Astrocyte (in vitro differentiated cells and primary cell): Measurements from ENCODE around the gene PRUNE1. TPM values are rescaled to one million over a fixed set of nuclear protein-coding genes. Genes with fewer than 3 reads are reported as not detected.
A peak's percentile ranks its signal among the peaks of the same experiment; 100 is the strongest.

ENCODE experiments used
- DNase-seq: peaks from one replicate; pipeline ENCODE4 v3.0.0-alpha.2; 2010; ENCODE audit warnings: low read depth
- FAIRE-seq: peaks from 2 replicates; lab custom pipeline; 2011; peaks lifted over from hg19 to GRCh38; lab: Jason Lieb, UNC
- H2AFZ ChIP-seq: 2 replicates; pipeline ENCODE4 v1.6.0; 2012; ENCODE audit warnings: low read depth, low read length, inconsistent platforms
- H3K27ac ChIP-seq: 2 replicates; pipeline ENCODE4 v1.5.1; 2011; ENCODE audit warnings: low read depth, low read length, inconsistent platforms
- H3K27me3 ChIP-seq: 2 replicates; pipeline ENCODE4 v1.6.0; 2011; ENCODE audit warnings: low read length, inconsistent platforms; ENCODE audit not compliant: insufficient read depth
- H3K36me3 ChIP-seq: 2 replicates; pipeline ENCODE4 v1.5.1; 2011; ENCODE audit warnings: low read length, inconsistent platforms; ENCODE audit not compliant: insufficient read depth
- H3K4me1 ChIP-seq: 2 replicates; pipeline ENCODE4 v1.5.1; 2011; ENCODE audit warnings: low read length, inconsistent platforms; ENCODE audit not compliant: insufficient read depth
- H3K4me2 ChIP-seq: 2 replicates; pipeline ENCODE4 v1.6.0; 2012; ENCODE audit warnings: low read length, inconsistent platforms
- H3K4me3 ChIP-seq: 2 replicates; pipeline ENCODE4 v1.5.1; 2011; ENCODE audit warnings: low read depth, mild to moderate bottlenecking, low read length, inconsistent platforms; ENCODE audit not compliant: insufficient read depth
- H3K79me2 ChIP-seq: 2 replicates; pipeline ENCODE4 v1.6.0; 2012; ENCODE audit warnings: mild to moderate bottlenecking, low read length, inconsistent platforms; ENCODE audit not compliant: insufficient read depth
- H3K9ac ChIP-seq: 2 replicates; pipeline ENCODE4 v1.6.0; 2012; ENCODE audit warnings: mild to moderate bottlenecking, low read length, inconsistent platforms
- H3K9me3 ChIP-seq: 2 replicates; pipeline ENCODE4 v1.5.1; 2012; ENCODE audit warnings: low read depth, mild to moderate bottlenecking, low read length, inconsistent platforms; ENCODE audit not compliant: insufficient read depth
- H4K20me1 ChIP-seq: 2 replicates; pipeline ENCODE4 v1.6.0; 2012; ENCODE audit warnings: low read length, inconsistent platforms; ENCODE audit not compliant: insufficient read depth
- H3K27ac Mint-ChIP-seq: one replicate; pipeline ENCODE4 v1.8.0; 2021; ENCODE audit warnings: mild to moderate bottlenecking, mixed read lengths; ENCODE audit not compliant: unreplicated experiment
- H3K27me3 Mint-ChIP-seq: one replicate; pipeline ENCODE4 v1.8.0; 2021; ENCODE audit warnings: low read depth, mixed read lengths; ENCODE audit not compliant: unreplicated experiment
- H3K36me3 Mint-ChIP-seq: one replicate; pipeline ENCODE4 v1.8.0; 2021; ENCODE audit warnings: low read depth, mixed read lengths; ENCODE audit not compliant: unreplicated experiment
- H3K4me1 Mint-ChIP-seq: one replicate; pipeline ENCODE4 v1.8.0; 2021; ENCODE audit warnings: low read depth, mixed read lengths; ENCODE audit not compliant: unreplicated experiment
- H3K4me3 Mint-ChIP-seq: one replicate; pipeline ENCODE4 v1.8.0; 2021; ENCODE audit warnings: mild to moderate bottlenecking, moderate library complexity, mixed read lengths; ENCODE audit not compliant: unreplicated experiment
- H3K9me3 Mint-ChIP-seq: one replicate; pipeline ENCODE4 v1.8.0; 2021; ENCODE audit warnings: mild to moderate bottlenecking, mixed read lengths; ENCODE audit not compliant: unreplicated experiment
- CTCF ChIP-seq: IDR thresholded peaks from 2 replicates; pipeline ENCODE4 v1.5.1; 2011; ENCODE audit warnings: low read depth, mild to moderate bottlenecking, inconsistent platforms, low read length, moderate library complexity; ENCODE audit not compliant: insufficient read depth
- EZH2 ChIP-seq: IDR thresholded peaks from 2 replicates; pipeline ENCODE4 v1.6.1; 2012; ENCODE audit warnings: mild to moderate bottlenecking, low read length, inconsistent platforms; ENCODE audit not compliant: insufficient read depth
- total RNA-seq: library from RNA; stranded (reverse); gene quantifications from 2 replicates; pipeline ENCODE4 v1.2.1, GENCODE V29; 2021

The PRUNE1 gene
- total RNA-seq, 1 donor from 2014 or later, result 14.3 TPM

GRCh38 chr1:151050051-151050688, 41.9 kb downstream of the PRUNE1 start:
- Mint-ChIP-seq H3K27ac (no peak overlapping the region), H3K4me3 (peak overlapping the region; percentile 97), H3K36me3 (peaks cover 14% of the 10 kb centered on the region), H3K9me3 (no peaks in the 10 kb centered on the region), H3K27me3 (no peaks in the 10 kb centered on the region), H3K4me1 (peaks cover 6% of the 10 kb centered on the region)
- no peaks in the 10 kb centered on the region for H3K9me3 ChIP-seq
- H3K9ac ChIP-seq, result no peak overlapping the region
- H3K79me2 ChIP-seq, result peaks cover 15% of the 10 kb centered on the region
- H3K4me3 ChIP-seq, result no peak overlapping the region
- H2AFZ ChIP-seq, result no peak overlapping the region
- H3K27me3 ChIP-seq, result no peaks in the 10 kb centered on the region
- peaks cover 51% of the 10 kb centered on the region for H4K20me1 ChIP-seq
- TF ChIP-seq EZH2, result no peak
- DNase-seq (no peak), FAIRE-seq (no peak)
- no peak overlapping the region for H3K27ac ChIP-seq
- peaks cover 11% of the 10 kb centered on the region for H3K4me1 ChIP-seq
- H3K36me3 ChIP-seq, result peaks cover 39% of the 10 kb centered on the region
- no peak overlapping the region for H3K4me2 ChIP-seq

DNA sequence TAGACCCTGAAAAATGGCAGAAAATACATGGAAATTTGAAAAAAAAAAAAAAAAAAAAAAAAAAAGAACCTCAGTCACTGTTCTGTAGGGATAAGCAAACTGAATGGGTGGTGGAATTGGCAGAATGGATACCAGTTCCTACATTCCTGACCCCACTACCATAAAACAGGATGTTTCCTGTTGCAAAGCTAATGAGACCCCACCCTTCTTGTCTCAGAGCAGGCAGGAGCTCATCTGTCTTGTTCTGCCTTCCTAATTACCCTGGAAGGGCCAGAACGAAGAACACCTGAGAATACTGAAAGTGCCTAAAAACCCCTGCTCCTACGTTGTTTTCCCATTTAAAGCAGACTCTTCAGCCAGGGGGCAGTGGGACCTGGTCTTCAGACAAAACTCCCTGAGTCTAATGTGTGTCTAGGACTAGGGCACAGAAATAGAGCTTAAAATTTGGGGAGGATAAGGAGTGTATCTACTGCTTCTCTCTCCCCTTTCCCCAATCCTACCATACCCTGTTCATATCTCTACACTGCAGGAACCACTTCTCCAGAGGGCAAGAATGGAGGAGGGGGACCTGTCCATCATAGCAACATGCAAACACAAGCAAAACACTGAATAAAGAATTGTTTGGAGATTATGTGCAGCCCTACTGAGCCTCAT, 43.2 kb downstream of the PRUNE1 start:
- FAIRE-seq (no peak), DNase-seq (no peak)
- Histone ChIP-seq H4K20me1 (peaks cover 64% of the 10 kb centered on the region), H3K9me3 (no peaks in the 10 kb centered on the region), H3K4me2 (no peak overlapping the region), H3K4me1 (peaks cover 12% of the 10 kb centered on the region), H3K4me3 (no peak overlapping the region), H3K27ac (no peak overlapping the region), H2AFZ (no peak overlapping the region), H3K79me2 (peaks cover 28% of the 10 kb centered on the region), H3K27me3 (no peaks in the 10 kb centered on the region), H3K36me3 (peaks cover 51% of the 10 kb centered on the region), H3K9ac (no peak overlapping the region)
- Mint-ChIP-seq H3K27me3 (no peaks in the 10 kb centered on the region), H3K36me3 (peaks cover 21% of the 10 kb centered on the region), H3K4me3 (no peak overlapping the region), H3K9me3 (no peaks in the 10 kb centered on the region), H3K27ac (peak overlapping the region; percentile 26), H3K4me1 (peaks cover 20% of the 10 kb centered on the region)
- TF ChIP-seq EZH2 (no peak), CTCF (no peak)

GRCh38 chr1:151054971-151055547, 46.8 kb downstream of the PRUNE1 start:
- no peaks in the 10 kb centered on the region for H3K27me3 Mint-ChIP-seq
- DNase-seq (no peak), FAIRE-seq (no peak)
- Histone ChIP-seq H3K9me3 (no peaks in the 10 kb centered on the region), H3K36me3 (peaks cover 56% of the 10 kb centered on the region), H3K27me3 (no peaks in the 10 kb centered on the region), H3K4me3 (no peak overlapping the region), H3K79me2 (peaks cover 64% of the 10 kb centered on the region), H2AFZ (no peak overlapping the region), H3K4me1 (peaks cover 21% of the 10 kb centered on the region), H3K9ac (peak overlapping the region; percentile 98), H3K4me2 (no peak overlapping the region), H4K20me1 (peaks cover 89% of the 10 kb centered on the region), H3K27ac (no peak overlapping the region)
- H3K27ac Mint-ChIP-seq, result peak overlapping the region; percentile 1
- H3K4me1 Mint-ChIP-seq, result peaks cover 30% of the 10 kb centered on the region
- peaks cover 28% of the 10 kb centered on the region for H3K36me3 Mint-ChIP-seq
- peak overlapping the region; percentile 5 for H3K4me3 Mint-ChIP-seq
- TF ChIP-seq CTCF (no peak), EZH2 (no peak)
- H3K9me3 Mint-ChIP-seq, result no peaks in the 10 kb centered on the region
